Measurements from ENCODE around the gene PEX14. TPM values are rescaled to one million over a fixed set of nuclear protein-coding genes. Genes with fewer than 3 reads are reported as not detected.

Gene PEX14
- total RNA-seq, 1 donor from 2014 or later = 10.6 TPM

DNA sequence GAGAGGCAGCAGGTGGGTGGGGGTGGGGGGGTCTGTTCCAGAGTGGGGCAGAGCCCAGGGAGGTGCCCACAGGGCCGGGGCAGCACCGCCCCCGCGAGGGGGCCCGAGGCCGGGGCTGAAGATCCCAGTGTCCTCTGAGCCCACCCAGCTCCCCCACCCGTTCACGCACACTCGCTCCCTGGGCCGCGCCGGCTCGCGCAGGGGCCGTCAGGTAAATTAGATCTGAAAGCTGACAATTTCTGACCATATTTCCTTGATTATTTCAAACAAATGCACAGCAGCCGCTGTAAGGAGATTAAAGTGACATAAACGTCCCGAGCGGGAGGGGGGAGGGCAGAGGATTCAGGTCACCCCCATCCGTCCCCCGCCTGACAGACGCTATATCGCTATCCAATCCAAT, 203.7 kb downstream of the PEX14 start:
- intact Hi-C loops (cut with DNase I) = loop anchor here (5.0 kb wide), 1 partner anchor 119 kb away; the partner anchor contains the start of gene CASZ1
- Histone ChIP-seq H3K27ac (no peak overlapping the region), H3K4me1 (peaks cover 0 to 50% of the 10 kb centered on the region in 2 donors), H3K4me3 (no peak overlapping the region), H3K27me3 (no peaks in the 10 kb centered on the region), H3K36me3 (no peaks in the 10 kb centered on the region), H3K9me3 (no peaks in the 10 kb centered on the region)
- TF ChIP-seq, protein P1, sequence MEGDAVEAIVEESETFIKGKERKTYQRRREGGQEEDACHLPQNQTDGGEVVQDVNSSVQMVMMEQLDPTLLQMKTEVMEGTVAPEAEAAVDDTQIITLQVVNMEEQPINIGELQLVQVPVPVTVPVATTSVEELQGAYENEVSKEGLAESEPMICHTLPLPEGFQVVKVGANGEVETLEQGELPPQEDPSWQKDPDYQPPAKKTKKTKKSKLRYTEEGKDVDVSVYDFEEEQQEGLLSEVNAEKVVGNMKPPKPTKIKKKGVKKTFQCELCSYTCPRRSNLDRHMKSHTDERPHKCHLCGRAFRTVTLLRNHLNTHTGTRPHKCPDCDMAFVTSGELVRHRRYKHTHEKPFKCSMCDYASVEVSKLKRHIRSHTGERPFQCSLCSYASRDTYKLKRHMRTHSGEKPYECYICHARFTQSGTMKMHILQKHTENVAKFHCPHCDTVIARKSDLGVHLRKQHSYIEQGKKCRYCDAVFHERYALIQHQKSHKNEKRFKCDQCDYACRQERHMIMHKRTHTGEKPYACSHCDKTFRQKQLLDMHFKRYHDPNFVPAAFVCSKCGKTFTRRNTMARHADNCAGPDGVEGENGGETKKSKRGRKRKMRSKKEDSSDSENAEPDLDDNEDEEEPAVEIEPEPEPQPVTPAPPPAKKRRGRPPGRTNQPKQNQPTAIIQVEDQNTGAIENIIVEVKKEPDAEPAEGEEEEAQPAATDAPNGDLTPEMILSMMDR (IDR thresholded peaks at IDR 0.05) = no peak
- no peak for DNase-seq (ENCODE audit: low spot score in 2 of 2)

DNA sequence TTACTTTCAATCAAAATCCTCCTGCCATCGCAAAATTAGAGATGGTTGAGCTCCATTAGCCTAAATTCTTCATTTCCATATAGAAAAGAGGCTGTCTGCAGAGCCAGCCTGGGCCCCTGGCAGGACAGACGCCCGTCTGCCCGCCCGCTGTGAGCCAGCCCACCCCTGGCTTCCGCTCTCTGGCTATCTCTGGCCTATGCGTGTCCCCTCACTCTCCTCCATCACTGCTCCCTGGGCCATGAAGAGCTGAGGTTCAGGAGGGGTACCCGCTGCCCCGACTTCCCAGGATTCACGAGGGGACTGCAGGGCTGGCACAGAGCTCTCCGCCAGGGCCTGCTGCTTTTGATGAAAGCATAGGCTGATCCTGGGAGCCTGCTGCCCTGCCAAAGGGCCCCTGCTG, 204.1 kb downstream of the PEX14 start:
- H3K4me3 ChIP-seq = no peak overlapping the region
- no peaks in the 10 kb centered on the region for H3K9me3 ChIP-seq
- H3K36me3 ChIP-seq = no peaks in the 10 kb centered on the region
- intact Hi-C loops (cut with DNase I) = loop anchor here (5.0 kb wide), 1 partner anchor 118 kb away; the partner anchor contains the start of gene CASZ1
- no peak overlapping the region for H3K27ac ChIP-seq
- H3K27me3 ChIP-seq = no peaks in the 10 kb centered on the region
- TF ChIP-seq, protein P1 (IDR thresholded peaks at IDR 0.05) = no peak
- H3K4me1 ChIP-seq = peaks cover 0 to 50% of the 10 kb centered on the region in 2 donors
- DNase-seq (ENCODE audit: low spot score in 2 of 2) = no peak

DNA sequence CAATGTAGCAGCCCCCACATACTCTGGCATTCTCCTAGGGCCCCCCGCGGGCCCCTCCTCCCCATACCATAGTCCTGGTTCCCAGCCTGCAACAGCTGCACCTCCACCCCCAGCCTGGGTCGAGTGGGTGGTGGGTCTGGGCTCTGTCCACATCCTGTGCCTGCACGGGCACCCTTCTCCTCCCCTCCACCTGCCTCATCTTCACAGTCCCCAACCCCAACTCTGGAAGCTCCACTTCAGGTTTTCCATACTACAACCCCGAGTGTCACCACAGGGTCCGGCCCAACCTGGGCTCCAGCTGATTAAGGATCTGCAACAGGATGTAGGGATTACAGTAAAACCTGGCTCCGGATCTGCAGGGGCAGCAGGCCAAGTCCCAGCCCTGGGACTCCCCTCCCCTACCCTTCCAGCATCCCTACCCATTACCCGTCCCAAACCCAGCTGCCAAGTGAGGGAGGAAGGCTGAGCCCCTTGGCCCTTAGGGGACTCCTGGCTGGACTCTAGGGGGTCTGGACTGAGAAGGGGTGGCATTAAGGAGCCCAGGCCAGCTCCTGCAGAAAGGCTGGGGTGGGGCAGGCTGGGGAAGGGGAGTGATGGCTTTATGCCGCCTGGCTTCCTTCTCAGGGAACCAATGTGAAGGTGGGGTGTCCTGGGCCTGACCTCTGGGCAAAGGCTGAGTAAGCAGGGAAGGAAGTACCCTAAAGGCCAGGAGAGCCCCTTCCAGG, 204.9 kb downstream of the PEX14 start:
- DNase-seq (ENCODE audit: low spot score in 2 of 2) = no peak
- Histone ChIP-seq H3K27ac (no peak overlapping the region), H3K27me3 (no peaks in the 10 kb centered on the region), H3K36me3 (no peaks in the 10 kb centered on the region), H3K4me3 (no peak overlapping the region), H3K9me3 (no peaks in the 10 kb centered on the region), H3K4me1 (peaks cover 0 to 50% of the 10 kb centered on the region in 2 donors)
- intact Hi-C loops (cut with DNase I) = loop anchor here (5.0 kb wide), 1 partner anchor 118 kb away; the partner anchor contains the start of gene CASZ1
- TF ChIP-seq, protein P1 (IDR thresholded peaks at IDR 0.05) = no peak

Other genes with a start within 250 kb of the PEX14 start
- gene PGD, start 75.9 kb upstream of the PEX14 start, total RNA-seq = 152 TPM
- gene CENPS, start 44.5 kb upstream of the PEX14 start, total RNA-seq = not detected
- gene CORT, start 24.9 kb upstream of the PEX14 start, total RNA-seq = not detected
- gene DFFA, start 2.4 kb upstream of the PEX14 start, total RNA-seq = 11.8 TPM